GM19395 (cell line): ENCODE results near the gene EYS.

Experiments used
- ATAC-seq: cut with Tn5 transposase; IDR thresholded peaks from one replicate; pipeline ENCODE4 v1.9.1; 2021; ENCODE audit warnings: mild to moderate bottlenecking, moderate library complexity; ENCODE audit not compliant: unreplicated experiment

EYS gene

DNA sequence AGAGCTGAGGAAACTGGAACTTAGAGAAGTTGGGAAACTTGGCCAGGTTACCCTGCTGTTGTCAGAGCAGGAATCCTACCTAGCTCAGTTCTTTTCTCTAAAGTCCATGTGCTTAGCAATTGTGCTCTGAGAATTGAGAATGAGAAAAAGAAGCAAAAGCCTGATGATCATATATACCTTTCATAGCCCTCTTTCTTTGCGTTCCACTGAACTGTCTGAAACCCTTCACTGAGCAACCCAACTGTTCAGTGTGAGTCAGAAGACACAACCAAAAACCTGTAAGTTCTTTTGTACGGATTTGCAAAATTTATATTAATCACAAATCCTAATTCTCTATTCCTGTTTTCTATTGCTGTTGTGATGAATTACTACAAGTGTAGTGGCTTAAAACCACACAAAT is 1990.9 kb downstream of the EYS start:
- no peak for ATAC-seq

DNA sequence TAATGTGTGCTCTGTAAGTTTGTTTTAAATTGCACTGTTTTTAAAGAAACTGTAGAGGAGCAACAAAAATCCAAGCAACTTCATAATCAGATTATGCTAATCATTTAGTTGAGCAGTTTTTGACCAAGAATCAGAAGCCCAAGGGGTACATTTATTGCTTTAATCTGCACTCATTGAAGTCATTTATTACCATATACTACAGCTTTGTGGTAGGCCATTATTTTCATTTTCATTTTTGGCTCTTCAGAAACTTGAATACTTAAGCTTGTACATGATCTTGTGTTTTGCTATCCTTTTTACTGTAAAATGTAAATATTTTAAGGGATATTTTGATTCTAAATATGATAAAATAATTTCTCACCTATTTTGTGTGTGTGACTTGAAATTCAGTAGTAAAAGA is 1992.9 kb downstream of the EYS start:
- no peak for ATAC-seq

DNA sequence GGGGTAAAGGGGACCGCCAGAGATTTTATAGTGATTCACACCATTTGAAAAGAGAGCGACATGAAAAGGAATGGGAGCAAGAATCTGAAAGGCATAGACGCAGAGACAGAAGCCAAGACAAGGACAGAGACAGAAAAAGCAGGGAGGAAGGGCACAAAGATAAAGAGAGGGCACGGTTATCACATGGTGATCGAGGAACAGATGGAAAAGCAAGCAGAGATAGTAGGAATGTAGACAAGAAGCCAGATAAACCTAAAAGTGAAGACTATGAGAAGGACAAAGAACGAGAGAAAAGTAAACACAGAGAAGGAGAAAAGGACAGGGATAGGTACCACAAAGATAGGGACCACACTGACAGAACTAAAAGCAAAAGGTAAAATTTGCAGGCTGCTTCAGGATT is 1993.7 kb downstream of the EYS start:
- no peak for ATAC-seq

DNA sequence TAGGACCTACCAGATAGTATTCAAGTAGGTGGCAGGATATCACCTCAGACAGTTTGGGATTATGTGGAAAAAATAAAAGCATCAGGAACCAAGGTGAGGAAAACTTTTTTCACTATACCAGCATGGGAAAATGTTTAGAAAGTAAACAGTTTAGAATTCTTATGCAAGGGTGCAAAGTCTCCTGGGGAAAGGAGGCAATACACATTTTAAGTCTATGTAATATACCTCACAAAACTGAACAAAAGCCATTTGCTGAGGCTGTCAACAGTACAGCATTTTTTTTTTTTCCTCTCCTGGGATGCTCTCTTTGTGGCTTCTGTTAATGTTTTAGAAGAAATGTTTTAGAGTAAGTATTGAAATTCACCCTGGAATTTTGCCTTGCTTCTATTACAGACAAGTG is 1997.9 kb downstream of the EYS start:
- no peak for ATAC-seq

DNA sequence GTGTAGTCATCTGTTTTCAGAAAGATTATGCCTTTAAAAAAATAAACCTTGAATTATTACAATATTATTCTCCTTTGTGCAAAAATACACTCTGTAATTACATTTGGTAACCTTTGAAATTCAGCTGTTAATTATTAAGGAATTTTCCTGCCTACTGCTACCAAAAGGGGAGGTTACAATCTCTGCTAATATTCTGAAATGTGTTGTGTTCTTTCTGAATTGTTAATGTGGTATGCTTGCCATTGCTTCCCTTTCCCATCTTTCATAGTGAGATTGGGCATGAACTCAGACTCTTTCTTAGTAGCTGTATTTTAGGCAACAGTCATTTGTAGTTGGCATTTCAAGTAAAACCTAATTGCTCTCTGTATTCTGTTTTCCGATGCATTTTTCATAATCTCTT is 1998.4 kb downstream of the EYS start:
- ATAC-seq: no peak

DNA sequence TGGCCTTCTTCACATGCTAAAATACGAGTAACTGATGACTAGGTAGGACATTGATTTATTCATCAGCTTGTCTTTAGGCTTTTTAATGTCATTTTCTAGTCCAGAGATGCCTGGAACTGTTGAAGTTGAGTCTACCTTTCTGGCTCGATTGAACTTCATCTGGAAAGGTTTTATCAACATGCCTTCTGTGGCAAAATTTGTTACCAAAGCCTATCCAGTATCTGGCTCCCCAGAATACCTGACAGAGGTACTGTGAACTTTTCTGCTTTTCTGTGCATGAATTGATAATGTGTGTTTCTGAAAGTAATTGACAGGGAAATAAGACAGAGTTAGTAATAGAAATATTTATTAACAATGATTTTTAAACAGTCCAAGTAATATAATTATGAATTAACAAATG is 2000.4 kb downstream of the EYS start:
- no peak for ATAC-seq

DNA sequence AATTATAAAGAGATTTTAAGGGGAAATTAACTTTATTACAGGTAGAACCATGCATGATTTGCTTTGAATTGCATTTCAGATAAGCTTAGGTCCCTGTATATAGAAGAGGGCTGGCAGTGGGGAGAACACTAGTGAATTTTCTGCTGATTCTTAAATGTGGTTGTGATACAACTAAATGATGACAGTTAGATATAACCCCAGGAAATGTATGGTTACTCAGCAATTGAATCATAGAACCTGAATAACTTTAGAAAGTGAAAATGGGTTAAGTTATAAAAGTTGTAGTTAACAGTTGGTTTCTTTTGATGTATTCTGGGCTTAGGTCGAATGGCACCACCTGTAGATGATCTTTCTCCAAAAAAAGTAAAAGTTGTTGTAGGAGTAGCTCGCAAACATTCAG is 2001.3 kb downstream of the EYS start:
- no peak for ATAC-seq

DNA sequence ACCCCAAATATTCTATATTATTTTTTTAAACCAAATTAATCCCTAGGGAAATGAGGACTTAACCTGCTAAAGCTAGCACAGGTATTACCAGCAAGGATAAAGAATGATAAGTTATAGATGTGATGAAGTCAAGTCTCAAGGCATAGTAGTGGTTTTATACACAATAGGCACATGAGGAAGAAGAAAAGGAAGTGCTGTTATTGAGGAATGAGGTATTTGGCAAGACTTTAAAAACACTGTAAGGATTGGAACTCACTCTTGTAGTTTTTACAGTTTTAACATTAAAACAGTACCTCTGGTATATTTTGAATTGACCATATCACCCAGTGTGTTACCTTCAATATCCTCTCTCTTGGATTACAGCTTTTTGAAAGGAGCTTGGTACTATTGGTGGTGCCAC is 2016.8 kb downstream of the EYS start:
- ATAC-seq: no peak

DNA sequence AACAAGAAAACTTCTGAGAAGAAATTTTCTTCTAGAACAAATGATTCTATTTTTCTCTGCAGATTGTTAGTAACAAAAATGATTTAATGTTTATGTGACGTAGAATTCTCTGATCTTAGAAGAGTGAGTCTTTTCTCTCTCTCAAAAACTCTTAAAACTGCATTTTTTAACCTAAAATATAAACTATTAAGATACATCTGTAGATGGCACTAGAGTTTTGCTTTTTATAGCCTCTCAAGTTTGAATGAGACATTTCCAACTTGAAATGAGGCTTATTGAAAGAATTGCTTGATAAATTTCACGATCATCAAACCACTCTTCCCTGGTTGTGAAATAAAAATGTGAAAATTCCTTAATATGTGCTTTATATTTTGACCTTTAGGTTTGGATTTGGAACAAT is 2017.6 kb downstream of the EYS start:
- ATAC-seq: no peak

DNA sequence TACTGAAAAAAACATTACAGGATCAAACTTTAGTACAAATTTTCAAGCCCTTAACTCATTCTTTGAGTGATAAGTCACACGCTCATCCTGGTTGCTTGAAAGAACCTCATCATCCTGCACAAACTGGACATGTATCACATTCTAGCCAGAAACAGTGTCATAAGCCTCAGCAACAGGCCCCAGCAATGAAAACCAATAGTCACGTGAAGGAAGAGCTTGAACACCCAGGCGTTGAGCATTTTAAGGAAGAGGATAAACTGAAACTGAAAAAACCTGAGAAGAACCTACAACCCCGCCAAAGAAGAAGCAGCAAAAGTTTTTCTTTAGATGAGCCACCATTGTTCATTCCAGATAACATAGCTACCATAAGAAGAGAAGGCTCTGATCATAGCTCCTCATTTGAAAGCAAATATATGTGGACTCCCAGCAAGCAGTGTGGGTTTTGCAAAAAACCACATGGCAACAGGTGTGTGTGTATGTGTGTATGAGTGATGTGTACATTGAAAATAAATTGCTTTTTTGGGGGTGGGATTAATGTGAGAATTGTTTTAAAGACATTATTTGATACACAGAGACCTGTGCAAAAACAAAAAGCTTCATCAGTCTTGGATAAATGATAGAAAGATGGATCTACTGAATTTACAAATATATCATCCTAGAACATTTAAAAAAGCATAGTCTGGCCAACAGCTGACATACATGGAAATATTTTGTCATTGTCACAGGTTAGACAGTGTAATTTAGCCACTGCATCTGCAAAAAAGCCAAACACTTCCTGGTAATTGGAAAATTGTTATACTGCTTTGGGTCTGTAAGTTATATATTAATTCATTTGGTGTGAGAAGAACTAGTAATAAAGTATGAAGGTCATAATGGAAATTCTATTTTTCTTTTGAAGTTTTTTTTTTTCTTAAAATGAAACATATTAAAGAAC is 2021.3 kb downstream of the EYS start:
- ATAC-seq: peak; percentile 92

DNA sequence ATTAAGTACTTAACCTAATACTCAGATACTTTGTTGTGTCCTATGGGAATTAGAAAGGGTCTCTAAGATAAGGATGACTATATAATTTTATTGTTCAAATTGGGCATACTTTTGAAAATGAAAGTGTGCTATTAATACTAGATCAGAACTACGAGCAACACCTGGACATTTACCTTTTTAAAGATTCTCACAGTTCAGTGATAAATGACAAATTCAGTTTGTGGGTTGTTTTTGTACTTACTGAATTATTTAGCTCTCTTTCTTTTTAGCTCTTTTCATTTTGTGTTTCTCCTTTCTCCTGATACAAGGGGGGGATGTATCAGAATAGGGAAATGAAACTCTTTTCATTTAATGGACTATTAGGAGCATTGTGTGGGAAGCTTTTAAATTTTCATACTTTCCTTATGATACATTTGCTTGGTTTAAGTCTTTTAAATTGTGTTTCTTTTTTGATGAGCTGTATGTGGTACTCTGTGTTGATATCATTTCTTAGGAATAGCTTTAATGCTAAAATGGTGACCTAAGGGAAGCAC is 2023.9 kb downstream of the EYS start:
- ATAC-seq: peak; percentile 34

DNA sequence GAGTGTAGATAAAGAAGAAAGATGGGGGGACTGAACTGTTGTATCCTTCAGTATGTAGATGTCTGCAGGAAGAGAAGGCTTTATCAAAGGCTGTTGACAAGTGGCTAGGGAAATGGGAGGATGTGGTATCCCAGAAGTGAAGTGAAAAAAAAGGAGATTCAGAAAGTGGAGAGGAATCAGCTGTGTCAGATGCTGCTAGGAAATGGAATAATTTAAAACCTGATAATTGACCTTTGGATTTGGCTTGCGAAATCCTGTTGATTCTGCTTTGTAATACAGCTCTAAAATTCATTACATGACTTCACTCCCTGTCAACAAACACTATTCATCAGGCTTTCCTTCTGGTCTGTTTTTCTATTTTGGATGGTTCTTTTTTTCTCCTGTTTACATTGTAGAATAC is 2029.7 kb downstream of the EYS start:
- ATAC-seq: no peak

DNA sequence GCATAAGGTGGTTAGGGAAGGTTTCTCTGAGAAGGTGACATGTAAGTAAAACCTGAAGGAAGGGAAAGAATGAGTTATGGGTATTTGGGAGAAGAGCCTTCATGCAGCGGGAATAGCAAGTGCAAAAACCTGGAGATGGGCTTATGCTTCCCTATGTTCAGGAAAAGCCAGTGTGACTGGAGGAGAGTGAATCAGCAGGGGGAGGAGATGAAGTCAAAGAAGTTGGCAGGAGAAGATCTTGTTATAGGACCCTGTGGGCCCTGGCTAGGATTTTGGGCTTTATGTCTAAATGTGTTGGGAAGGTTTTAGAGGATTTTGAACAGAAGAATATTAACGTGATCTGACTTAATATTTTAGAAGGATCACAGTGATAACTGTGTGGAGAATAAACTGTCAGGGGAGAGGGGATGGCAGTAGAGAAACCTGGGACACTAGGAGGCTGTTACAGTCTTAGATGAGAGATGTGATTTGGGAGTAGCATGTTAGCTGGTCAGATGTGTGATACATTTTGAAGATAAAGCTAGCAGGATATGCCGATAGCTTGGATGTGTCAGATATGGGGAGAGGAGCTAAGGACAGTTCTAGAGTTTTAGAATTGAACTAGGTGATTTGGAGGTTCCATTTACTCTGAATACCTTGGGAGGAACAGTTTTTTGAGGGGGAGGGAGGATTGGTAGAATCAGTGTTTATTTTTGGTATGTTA is 2030.5 kb downstream of the EYS start:
- ATAC-seq: no peak

DNA sequence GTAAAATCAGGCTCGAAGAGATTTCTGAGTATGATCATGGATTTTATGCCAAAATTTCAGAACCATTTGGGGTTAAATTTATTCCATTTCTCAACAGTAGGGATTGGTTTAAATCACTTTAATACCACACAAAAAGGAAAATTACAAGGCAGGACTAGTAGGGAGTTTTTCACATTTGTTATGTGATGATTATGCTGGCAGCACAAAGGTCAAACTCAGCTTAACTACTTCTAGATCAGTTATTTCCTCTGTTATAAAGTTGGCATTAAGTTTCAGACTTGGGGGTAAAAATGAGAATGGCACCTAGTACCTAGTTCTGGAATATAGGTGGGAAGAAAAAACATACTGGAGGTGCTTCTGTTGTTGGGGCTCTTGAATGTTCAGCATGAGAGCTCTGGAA is 2031.9 kb downstream of the EYS start:
- no peak for ATAC-seq

DNA sequence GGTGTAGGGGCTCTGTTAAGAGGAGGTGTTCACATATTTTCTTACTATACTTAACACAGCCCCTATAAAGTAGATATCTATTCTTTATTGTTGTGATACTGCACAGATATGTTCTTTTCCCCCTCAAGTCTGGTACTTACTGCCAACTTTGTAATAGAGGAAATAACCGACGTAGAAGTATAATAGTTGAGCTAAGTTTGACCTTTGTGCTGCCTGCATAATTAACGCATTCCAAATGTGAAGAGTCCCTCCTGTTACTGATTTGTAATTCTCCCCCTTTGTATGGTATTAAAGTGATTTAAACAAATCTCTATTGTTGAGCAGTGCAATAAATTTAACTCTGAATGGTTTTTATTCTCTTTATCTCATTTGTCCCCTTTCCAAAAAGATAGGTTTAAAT is 2032.4 kb downstream of the EYS start:
- no peak for ATAC-seq

DNA sequence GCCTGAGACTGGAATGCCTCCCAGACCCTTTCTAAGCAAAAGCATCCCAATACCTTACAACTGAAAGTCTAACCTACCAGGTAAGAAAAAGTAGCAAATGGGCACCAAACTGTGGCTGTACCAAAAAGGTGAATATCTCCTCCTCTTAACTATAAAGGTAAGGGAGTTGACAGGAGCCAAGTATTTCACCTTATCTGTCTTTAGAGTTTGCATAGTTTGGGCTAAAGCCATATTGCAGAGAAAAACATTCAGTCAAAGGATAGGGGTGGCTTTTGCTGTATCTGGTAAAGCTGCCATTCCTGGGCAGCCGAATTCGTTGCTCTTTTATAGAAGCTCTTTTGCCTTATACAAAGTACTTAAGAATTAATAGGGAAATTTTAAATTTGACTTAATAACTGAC is 2033.3 kb downstream of the EYS start:
- ATAC-seq: no peak

DNA sequence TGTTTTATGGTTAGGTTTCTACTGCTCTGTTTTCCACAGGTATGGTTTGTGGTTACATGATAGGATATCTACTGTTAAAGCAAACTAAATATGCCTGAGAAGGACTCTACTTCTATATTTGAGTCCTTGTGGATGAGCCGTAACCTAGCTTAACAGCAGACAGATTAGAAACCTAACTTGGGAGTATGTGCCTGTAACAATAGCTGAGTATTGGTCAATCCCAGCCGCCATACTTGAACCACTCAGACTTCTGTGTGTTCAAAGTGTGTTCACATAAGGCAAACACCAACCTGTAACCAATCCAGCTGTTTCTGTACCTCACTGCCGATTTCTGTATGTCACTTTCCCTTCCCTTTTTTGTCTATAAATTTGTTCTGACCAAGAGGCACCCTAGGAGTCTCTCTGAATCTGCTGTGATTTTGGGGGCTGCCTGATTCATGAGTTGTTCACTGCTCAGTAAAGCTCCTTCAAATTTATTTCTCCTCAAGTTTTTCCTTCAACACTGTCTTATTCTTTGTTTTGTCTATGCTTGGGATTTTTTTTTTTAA is 2034.4 kb downstream of the EYS start:
- peak; percentile 53 for ATAC-seq

DNA sequence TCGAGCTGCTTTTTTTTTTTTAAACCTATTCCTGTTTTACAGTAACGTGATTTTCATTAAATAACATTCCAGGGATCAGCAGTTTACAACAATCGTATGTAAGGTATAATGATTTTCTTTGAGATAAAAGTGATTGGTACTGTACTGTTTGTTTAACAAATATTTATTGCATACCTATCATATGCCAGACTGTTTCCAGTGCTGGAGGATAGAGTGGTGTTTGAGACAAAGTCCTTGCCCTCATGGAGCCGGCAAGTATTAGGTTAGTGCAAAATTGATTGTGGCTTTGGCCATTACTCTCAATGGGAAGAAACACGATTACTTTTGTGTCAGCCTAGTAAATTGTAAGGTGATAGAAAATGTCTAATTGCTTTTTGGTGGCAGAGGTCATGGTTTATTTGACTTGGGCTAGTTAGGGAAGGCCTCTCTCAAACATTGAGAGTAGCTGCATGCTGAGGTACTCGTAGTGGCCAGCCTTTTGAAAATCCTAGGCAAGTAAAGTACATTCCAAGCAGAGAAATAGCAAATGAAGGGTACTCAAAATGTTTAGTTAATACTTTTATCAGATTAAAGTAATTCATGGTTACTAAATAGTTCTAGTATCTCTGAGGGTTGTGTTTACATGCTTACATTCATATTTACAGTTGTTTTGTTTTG is 2035.8 kb downstream of the EYS start:
- ATAC-seq: no peak
